OCI-LY1 (cell line): ENCODE data around the gene RPN2.

Source experiments
- EZH2 ChIP-seq: fragments of 200-600 bp; sonication (generic), shearing (Covaris generic); IDR thresholded peaks from 2 replicates; pipeline ENCODE4 v1.8.0; 2017; ENCODE audit warnings: borderline replicate concordance, mixed run types, mild to moderate bottlenecking, antibody characterized with exemption, low read length, moderate library complexity, mixed read lengths
- TF ChIP-seq, protein P1 (sequence below): fragments of 200-600 bp; sonication (generic), shearing (Covaris generic); IDR thresholded peaks from 2 replicates; pipeline ENCODE4 v1.5.1; 2017; ENCODE audit warnings: mild to moderate bottlenecking, antibody characterized with exemption, low read length, moderate library complexity, mixed read lengths

DNA sequence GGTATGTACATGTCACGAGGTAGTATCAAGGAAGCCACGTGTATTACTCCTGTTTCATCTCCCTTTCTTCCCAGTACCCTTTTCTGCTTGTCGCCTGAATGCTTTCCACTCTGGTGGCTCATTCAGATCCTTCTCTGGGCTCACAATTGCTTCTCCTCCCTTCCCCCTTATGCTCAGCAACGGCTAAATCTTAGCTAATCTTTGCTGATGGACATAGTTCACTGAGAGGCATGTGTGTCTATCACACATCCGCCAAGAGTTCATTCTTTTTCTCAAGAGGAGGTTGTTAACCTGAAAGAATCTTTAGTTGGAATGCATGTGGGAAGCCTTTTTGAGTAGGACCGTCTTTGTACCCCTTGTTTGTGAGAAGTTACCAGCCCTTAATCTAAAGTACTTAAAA lies 26.0 kb downstream of the RPN2 start:
- TF ChIP-seq, protein P1, sequence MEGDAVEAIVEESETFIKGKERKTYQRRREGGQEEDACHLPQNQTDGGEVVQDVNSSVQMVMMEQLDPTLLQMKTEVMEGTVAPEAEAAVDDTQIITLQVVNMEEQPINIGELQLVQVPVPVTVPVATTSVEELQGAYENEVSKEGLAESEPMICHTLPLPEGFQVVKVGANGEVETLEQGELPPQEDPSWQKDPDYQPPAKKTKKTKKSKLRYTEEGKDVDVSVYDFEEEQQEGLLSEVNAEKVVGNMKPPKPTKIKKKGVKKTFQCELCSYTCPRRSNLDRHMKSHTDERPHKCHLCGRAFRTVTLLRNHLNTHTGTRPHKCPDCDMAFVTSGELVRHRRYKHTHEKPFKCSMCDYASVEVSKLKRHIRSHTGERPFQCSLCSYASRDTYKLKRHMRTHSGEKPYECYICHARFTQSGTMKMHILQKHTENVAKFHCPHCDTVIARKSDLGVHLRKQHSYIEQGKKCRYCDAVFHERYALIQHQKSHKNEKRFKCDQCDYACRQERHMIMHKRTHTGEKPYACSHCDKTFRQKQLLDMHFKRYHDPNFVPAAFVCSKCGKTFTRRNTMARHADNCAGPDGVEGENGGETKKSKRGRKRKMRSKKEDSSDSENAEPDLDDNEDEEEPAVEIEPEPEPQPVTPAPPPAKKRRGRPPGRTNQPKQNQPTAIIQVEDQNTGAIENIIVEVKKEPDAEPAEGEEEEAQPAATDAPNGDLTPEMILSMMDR: no peak
- TF ChIP-seq EZH2: no peak
